GM18861 (cell line): ENCODE data around the gene ZSWIM6.

Source experiments
- ATAC-seq: cut with Tn5 transposase; IDR thresholded peaks from one replicate; pipeline ENCODE4 v1.9.1; 2021; ENCODE audit not compliant: unreplicated experiment

The ZSWIM6 gene

GRCh38 chr5:61526207-61526519 lies 194.1 kb downstream of the ZSWIM6 start:
- ATAC-seq = no peak

DNA sequence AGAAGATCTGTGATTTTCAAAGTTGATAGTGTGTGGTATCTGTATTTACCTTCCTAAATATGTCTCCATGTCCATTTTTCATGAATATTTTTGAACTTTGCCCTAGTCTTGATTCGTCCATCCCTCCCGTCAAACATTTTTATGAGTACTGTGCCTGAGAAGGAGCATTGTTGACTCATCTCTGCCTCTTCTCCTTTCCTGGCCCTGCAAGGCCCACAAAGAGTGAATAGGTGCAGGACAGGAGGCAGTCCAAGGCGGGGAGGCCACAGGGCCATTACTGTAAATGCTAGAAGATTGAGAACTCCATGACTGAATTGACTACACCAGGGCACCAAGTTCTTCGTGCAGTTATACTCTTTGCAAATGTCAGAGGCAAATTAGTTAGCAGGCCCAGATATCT lies 200.9 kb downstream of the ZSWIM6 start:
- no peak for ATAC-seq

GRCh38 chr5:61534481-61535267 lies 202.6 kb downstream of the ZSWIM6 start:
- ATAC-seq = peak; percentile 92

DNA sequence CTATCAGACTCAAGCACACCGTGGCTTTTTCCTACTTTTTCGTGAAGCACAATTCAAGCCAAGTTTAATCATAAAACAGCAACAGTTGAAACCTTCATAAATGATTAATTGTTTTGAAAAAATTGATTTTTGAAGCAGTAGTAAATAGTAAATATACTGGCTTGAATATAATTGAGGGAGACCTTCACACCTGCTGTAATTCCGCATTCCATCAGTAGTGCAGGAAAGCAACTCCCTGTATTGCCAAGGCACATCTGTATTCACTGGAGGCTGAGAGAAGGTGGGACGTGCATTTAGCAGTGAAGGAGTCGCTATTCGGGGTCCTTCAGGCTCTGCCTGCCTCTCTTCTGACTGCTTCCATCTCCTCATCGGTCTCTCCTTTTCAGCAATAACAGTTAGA lies 203.8 kb downstream of the ZSWIM6 start:
- no peak for ATAC-seq

DNA sequence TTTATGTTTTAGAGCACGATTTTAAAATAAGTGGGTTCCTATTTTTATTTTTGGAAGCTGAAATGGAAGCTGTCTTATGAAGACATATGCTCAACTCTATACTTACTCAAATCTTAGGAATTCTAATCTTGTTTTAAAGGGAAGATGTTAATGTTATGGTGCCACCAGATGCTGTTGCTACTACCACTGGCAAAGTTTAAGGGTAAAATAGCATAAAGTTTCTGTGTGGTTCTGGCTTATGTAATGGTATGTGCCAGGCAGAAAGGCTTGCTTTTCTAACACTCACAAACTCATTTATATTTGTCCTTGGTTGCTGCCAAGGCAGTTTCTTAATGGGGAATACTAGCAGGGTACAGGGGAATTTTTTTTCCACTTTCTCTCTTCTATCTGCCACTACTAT lies 204.9 kb downstream of the ZSWIM6 start:
- ATAC-seq = no peak

GRCh38 chr5:61538722-61539501 lies 206.9 kb downstream of the ZSWIM6 start:
- no peak for ATAC-seq

GRCh38 chr5:61549530-61549929 lies 217.5 kb downstream of the ZSWIM6 start:
- ATAC-seq = no peak

DNA sequence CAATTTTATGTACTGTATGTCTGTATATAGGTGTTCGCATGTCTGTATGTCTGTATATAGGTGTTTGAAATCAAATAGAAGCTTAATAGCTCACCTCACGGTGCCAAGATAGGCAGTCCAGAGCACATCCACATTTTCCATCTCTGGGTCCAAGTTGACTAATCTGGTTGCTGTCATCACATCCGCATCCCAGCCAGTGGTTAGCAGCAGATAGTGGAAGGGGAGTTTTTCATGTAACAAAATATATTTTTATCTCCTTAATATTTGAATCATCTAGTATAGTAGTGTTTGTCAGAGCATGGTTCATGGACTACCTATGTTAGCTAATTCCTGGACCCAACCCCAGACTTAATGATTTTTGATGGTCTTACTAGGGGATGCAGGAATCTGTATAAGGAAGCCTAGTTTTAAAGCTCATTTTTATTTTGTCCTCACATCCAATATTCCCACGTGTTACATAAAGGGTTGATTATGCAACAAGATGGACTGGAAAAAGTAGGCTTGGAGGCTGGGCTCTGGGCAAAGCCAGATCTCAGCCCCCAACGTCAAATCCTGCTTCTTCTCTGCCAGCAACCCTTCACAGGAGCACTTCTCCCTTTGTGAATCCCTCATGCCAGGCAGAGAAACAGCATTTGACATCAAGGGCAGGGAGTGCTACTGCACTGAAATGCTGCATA lies 219.7 kb downstream of the ZSWIM6 start:
- no peak for ATAC-seq

GRCh38 chr5:61559146-61559545 lies 227.1 kb downstream of the ZSWIM6 start:
- no peak for ATAC-seq

- ATAC-seq = no peak
Observed at GRCh38 chr5:61559722-61560121, 227.7 kb downstream of the ZSWIM6 start.

DNA sequence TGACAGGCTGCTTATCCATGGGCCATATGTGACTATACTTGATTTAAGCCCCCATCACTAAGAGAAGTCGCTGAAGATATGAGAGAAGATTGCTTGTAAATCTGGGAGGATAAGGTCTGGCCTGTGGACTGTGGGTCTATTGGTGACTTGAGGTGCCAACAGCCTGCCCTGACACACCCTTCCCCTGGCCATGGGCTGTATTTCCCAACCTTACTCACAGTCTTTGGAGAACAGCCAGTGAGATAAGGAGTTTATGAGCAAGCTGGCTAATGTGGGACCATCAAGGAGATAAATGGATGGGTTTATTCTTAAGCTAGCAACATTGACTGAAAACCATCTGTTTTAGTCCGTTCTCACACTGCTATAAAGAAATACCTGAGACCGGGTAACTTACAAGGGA lies 231.3 kb downstream of the ZSWIM6 start:
- ATAC-seq = no peak

DNA sequence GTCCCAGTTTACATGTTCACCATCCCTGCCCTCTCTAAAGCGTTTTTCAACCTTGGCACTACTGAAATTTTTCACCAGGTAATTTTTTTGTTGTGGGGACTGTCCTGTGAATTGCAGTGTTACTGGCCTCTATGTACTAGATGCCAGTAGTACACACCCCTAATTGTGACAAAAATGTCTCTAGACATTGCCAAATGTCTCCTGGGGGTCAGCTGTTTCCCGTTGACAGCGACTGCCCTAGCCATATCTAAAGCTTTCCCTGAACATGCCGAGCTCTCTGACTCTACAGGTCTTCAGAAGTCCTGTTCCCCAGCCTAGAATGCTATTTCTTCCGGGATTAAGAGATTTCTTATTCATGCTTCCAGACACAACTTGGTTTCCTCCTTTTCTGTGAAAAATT lies 235.3 kb downstream of the ZSWIM6 start:
- no peak for ATAC-seq

DNA sequence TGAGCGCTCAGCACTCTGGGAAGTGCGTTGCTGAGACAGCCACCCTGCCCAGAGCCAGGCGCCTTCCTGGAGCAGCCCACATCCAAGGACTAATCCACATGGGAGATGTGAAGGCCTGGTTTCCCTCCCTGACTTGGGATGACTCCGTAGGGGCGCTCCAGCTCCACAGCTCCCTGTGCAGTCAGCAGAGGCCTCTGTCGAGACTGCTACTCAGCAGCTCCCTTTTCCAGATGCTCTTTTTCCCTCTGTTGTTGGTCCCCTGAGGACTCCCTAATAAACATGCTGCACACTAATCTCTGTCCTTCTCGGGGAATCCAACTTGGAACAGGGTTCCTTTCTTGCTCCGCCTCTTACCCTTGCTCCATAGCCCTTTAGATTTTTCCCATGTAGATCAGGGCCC lies 237.3 kb downstream of the ZSWIM6 start:
- ATAC-seq = no peak

DNA sequence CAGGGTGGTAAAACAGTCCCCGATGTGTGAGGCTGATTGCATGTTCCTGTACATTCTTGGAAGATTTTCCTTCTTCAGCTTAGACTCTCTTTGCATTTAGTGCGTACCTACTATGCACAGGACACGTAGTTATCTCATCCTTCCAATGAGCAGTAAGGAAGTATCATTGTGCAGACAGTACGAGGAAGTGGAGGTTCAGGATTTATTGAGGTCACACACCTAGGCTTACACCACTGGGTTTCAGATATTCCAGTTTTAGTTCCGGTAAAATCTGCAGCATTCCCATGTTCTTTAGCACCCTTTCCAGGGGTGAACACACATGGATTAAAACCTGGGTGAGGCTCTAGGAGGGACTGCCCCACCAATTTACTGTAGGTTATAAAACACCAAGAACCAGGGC lies 238.7 kb downstream of the ZSWIM6 start:
- no peak for ATAC-seq

- no peak for ATAC-seq
Observed at GRCh38 chr5:61572959-61573358, 240.9 kb downstream of the ZSWIM6 start.

DNA sequence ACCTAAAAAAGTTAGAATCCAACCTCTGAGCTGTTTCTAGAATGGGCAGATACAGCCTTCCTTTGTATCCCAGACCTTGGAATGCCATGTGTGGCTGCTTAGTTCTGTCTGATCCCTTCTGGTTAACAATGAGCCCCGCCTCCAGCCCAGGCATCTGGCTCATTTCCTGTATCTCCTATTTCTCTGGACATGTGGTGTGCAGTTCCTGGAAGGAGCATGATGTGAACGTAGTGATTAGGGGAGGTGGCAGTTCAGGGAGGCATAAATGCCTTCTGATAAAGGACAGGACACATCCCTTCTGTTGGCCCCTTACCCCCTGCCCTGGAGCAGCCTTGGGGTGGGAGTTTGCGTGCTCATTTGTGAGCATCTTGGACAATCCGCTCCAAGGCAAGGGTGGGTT lies 243.0 kb downstream of the ZSWIM6 start:
- no peak for ATAC-seq

DNA sequence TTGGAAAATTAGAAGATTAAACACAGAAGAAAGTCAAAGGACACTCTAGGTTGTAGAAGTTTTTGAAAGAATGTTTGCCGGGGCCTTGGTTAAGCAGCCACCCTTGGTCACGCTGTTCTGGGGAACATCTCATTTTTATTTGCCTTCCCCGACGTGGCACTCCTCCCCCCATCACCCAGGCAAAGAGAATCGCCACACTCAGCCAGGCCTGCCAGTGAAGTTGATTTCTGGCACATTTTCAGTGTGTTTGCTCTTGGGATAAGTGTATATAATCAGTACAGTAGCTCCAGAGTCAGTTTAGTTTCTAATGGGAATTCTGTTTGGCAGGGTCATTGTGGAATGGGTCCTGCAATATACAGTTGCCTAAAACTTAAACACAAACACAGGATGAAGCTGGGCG lies 243.5 kb downstream of the ZSWIM6 start:
- ATAC-seq = no peak

DNA sequence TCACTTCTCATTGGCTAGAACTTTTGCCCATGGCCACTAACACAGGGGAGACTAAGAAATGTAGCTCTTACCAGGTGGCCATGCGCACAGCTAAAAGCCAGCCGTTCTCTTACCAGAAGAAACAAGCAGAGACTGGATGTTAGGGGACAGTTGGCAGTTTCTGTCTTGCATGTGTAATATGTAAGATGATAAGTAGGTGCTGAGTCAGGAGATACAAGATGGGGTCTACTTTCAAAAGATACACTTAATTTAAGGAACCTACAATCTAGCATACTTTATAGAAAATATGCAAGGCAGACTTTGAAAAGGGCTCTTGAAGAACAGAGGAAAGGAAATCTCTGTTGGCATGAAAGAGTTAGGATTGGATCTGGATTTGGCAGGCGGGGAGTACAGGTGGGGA lies 244.5 kb downstream of the ZSWIM6 start:
- no peak for ATAC-seq

DNA sequence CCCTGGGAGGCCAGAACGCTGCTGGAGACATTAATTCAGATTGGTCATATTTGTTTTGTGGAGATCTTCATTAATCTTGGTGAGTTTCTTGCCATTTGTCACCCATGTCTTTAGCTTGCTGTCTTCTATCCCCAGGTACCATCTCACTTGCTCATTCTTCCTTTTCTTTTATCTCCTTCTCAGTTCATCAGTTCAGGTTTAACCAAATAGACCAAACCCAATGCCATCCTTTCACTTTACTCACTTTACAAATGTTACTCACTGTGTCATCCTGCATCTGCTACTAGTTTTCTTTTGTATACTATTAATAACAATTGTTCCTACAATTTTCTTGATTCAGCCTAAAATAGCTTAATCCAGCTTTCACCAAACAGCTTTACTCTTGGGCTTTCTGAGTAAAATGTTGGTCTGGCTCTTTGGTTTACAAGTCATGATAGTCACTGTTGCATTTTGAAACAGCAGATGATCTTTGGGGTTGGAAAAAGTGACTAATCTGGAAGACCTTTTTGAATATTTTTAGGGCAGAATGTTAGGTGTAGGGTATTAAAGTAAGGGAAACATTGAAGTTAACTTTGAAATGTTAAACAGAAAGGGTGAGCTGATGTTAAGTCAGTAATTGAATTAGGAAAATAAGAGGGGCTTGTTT lies 246.9 kb downstream of the ZSWIM6 start:
- no peak for ATAC-seq

- ATAC-seq = no peak
Observed at GRCh38 chr5:61582205-61582820, 250.3 kb downstream of the ZSWIM6 start.

DNA sequence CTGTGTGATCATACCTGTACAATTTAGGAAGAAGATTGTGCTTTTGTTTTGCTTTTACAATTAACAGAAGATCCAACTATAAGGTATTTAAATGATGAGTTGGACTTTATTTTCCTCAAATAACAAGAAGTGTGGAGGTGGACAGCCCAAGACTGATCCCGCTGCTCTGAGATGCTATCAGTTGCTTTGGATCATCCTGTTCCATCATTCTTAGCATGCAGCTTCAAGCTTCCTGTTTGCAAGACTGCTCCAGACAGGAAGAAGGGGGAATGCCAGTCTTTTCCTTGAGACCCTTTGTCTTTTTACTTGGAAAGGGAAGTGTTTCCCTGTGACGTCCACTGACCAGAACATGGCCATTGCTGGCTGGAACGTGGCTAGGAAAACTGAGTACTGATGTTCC lies 250.8 kb downstream of the ZSWIM6 start:
- no peak for ATAC-seq
